Nephron progenitor cell (in vitro differentiated cells): ENCODE measurements around the gene ARHGEF1.

Source experiments
- DNase-seq: peaks from one replicate; pipeline ENCODE4 v3.0.0; 2021
- H3K27ac Mint-ChIP-seq: 2 replicates; pipeline ENCODE4 v1.8.0; 2021; ENCODE audit warnings: mild to moderate bottlenecking, moderate library complexity, mixed read lengths
- H3K27me3 Mint-ChIP-seq: 2 replicates; pipeline ENCODE4 v1.8.0; 2021; ENCODE audit warnings: mild to moderate bottlenecking, low read depth, mixed read lengths; ENCODE audit not compliant: poor library complexity
- H3K36me3 Mint-ChIP-seq: 2 replicates; pipeline ENCODE4 v1.8.0; 2021; ENCODE audit warnings: low read depth, mixed read lengths
- H3K4me1 Mint-ChIP-seq: 2 replicates; pipeline ENCODE4 v1.8.0; 2021; ENCODE audit warnings: mixed read lengths
- H3K4me3 Mint-ChIP-seq: 2 replicates; pipeline ENCODE4 v1.8.0; 2021; ENCODE audit warnings: mild to moderate bottlenecking, moderate library complexity, mixed read lengths
- H3K9me3 Mint-ChIP-seq: 2 replicates; pipeline ENCODE4 v1.8.0; 2021; ENCODE audit warnings: mild to moderate bottlenecking, moderate library complexity, mixed read lengths
- TF ChIP-seq, protein P1 (sequence below): fragments of 200-600 bp; sonication (generic); IDR thresholded peaks from 2 replicates; pipeline ENCODE4 v1.5.0; 2021; ENCODE audit warnings: antibody characterized with exemption

The ARHGEF1 gene

DNA sequence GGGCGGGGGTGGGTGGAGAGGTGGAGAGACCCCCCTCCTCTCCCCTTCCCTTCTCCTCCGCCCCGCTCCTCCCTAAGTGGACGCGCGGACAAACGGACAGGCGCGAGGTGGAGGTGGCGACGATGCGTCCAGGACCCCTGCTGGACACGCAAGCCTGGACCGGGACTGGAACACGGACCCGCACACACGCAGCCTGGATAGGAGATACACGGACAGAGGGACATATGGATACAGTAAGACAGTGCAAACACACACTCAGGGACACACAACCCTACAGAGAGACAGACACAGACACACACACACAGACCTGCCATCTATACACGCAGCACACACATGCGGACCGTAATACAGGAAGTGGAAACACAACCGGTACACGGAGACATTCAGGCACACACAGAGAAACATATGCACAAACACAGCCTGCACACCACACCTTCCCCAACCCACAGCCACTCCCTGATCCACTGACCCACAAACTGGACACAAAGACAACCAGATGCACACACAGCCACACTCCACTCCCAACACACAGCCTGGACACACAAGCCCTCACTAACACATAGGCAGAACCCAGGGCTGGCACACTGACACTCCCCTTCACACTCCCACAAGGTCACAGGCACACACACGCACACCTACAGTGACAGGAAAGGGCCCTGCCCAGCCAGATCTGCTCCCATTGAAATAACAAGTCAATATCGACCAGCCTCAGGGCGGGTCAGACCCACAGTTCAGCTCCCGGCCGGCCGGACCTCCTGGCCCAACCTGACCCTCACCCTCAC is 46.0 kb downstream of the ARHGEF1 start:
- DNase-seq: no peak
- Mint-ChIP-seq H3K4me1 (peaks cover 43% of the 10 kb centered on the region), H3K27ac (no peak overlapping the region), H3K9me3 (no peaks in the 10 kb centered on the region), H3K4me3 (peak overlapping the region; percentile 76), H3K27me3 (no peaks in the 10 kb centered on the region), H3K36me3 (no peaks in the 10 kb centered on the region)
- TF ChIP-seq, protein P1, sequence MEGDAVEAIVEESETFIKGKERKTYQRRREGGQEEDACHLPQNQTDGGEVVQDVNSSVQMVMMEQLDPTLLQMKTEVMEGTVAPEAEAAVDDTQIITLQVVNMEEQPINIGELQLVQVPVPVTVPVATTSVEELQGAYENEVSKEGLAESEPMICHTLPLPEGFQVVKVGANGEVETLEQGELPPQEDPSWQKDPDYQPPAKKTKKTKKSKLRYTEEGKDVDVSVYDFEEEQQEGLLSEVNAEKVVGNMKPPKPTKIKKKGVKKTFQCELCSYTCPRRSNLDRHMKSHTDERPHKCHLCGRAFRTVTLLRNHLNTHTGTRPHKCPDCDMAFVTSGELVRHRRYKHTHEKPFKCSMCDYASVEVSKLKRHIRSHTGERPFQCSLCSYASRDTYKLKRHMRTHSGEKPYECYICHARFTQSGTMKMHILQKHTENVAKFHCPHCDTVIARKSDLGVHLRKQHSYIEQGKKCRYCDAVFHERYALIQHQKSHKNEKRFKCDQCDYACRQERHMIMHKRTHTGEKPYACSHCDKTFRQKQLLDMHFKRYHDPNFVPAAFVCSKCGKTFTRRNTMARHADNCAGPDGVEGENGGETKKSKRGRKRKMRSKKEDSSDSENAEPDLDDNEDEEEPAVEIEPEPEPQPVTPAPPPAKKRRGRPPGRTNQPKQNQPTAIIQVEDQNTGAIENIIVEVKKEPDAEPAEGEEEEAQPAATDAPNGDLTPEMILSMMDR: no peak

DNA sequence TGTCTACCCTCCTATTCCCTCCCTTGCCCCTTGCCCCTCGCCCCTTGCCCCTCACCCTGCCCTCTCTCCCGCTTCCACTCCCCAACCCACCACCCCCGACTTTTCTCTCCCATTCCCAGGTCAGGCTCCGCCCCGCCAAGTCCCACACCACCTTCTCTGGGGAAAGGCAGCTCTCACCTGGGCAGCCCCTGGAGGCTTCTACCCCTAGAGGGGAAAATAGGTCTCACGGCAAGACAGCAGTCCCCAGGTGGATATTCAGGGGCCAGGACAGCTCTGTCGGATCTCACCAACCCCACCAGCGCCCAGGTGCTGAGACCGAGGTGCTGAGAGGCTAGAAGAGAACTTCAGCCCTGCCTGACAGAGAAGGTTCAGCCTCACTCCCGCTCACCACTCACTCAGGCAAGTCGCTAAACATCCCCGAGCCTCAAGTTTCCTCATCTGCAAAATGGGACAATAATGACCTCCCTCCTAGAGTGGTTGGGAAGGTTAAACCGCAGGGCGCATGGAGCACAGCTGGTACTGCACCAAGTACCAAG is 46.6 kb downstream of the ARHGEF1 start:
- TF ChIP-seq, protein P1: no peak
- H3K4me3 Mint-ChIP-seq: peak overlapping the region; percentile 15
- H3K9me3 Mint-ChIP-seq: no peaks in the 10 kb centered on the region
- H3K36me3 Mint-ChIP-seq: no peaks in the 10 kb centered on the region
- H3K4me1 Mint-ChIP-seq: peaks cover 47% of the 10 kb centered on the region
- H3K27me3 Mint-ChIP-seq: no peaks in the 10 kb centered on the region
- no peak for DNase-seq
- H3K27ac Mint-ChIP-seq: no peak overlapping the region

DNA sequence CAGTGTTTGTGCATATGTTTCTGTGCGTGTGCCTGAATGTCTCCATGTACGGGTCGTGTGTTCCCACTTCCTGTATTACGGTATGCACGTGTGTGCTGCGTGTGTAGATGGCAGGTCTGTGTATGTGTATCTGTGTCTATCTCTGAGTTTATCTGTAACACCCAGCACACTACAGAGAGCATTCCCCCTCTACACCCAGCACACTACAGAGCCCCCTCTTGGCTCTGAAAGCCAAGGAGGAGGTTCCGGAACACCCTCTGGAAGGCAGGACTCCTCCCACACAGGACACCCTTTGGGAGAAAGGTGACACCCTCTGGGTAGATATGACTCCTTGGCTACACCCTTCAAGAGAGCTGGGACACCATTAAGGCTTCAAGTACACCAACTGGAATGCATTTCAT is 47.3 kb downstream of the ARHGEF1 start:
- H3K4me1 Mint-ChIP-seq: peaks cover 54% of the 10 kb centered on the region
- no peaks in the 10 kb centered on the region for H3K27me3 Mint-ChIP-seq
- H3K9me3 Mint-ChIP-seq: no peaks in the 10 kb centered on the region
- H3K4me3 Mint-ChIP-seq: peak overlapping the region; percentile 15
- no peak overlapping the region for H3K27ac Mint-ChIP-seq
- H3K36me3 Mint-ChIP-seq: no peaks in the 10 kb centered on the region
- no peak for DNase-seq
- TF ChIP-seq, protein P1: no peak

DNA sequence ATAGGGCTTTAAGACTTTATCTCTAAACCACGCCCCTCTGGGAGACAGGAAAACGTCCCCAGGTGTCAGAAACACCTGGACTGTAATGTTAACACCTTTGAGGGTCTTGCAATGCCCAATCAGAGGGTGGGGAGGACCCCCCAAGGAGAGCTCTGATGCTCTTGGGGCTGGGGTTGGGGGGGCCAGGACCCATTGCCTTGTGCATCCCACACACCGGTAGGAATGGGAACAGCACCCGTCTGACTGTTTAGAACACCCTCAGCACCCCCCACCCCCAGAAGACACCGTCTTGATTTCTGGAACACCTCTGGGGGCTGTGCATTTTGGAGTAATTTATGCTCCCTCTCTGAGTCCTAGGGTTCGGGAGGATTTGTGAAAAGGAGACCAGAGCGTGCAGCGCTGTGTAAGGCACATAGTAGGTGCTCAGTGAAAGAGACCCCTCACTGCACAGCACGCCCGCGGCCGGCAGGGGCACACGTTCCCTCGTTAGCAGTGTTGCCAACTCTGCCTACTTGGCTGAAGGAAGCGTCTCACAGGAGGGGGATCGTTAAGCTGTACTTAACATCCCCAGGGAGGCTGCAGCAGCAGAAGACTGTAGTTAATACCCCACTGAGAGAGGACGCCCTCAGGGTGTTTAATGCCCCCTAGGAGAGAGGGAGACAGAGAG is 48.1 kb downstream of the ARHGEF1 start:
- no peak overlapping the region for H3K27ac Mint-ChIP-seq
- no peaks in the 10 kb centered on the region for H3K36me3 Mint-ChIP-seq
- TF ChIP-seq, protein P1: peak; percentile 31
- no peak overlapping the region for H3K4me3 Mint-ChIP-seq
- DNase-seq: no peak
- no peaks in the 10 kb centered on the region for H3K27me3 Mint-ChIP-seq
- H3K9me3 Mint-ChIP-seq: no peaks in the 10 kb centered on the region
- peaks cover 59% of the 10 kb centered on the region for H3K4me1 Mint-ChIP-seq

DNA sequence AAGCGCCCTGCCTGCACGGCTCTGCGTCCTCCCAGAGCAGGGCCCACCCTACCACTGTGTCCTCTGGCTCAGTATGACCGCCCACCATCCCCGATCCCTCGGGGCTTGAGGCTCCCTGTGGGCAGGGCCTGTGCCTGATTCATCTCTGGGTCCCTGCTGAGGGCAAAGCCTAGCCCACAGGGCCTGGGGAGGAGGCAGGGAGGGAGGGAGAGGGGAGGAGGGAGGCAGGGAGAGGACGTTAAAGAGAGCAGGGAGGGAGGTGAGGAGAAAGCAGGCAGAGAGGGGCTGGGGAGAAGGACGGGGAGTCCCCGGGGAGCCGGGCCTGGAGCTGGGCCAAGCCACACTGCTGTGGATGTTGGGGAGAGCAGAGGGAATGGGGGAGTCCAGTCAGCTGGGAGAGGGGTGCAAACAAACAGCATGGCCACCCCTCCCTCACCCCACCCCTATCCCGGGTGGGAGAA is 49.3 kb downstream of the ARHGEF1 start:
- no peaks in the 10 kb centered on the region for H3K36me3 Mint-ChIP-seq
- TF ChIP-seq, protein P1: no peak
- H3K9me3 Mint-ChIP-seq: no peaks in the 10 kb centered on the region
- H3K27me3 Mint-ChIP-seq: no peaks in the 10 kb centered on the region
- DNase-seq: no peak
- no peak overlapping the region for H3K27ac Mint-ChIP-seq
- H3K4me1 Mint-ChIP-seq: peaks cover 70% of the 10 kb centered on the region
- no peak overlapping the region for H3K4me3 Mint-ChIP-seq
